Skeletal muscle satellite cell (primary cell): ENCODE results near the gene PITHD1.
"Not testable (repeated sequence)": the region's sequence is repeated elsewhere in the genome, so short reads cannot be mapped to it uniquely, and the experiment has no call there.

Source experiments
- H3K27me3 ChIP-seq: 2 replicates; pipeline ENCODE4 v1.7.0; 2013; ENCODE audit warnings: low read length; ENCODE audit not compliant: control insufficient read depth, insufficient read depth
- H3K36me3 ChIP-seq: 2 replicates; pipeline ENCODE4 v1.7.0; 2013; ENCODE audit warnings: mild to moderate bottlenecking, control low read depth, low read length; ENCODE audit not compliant: insufficient read depth
- H3K4me1 ChIP-seq: 2 replicates; pipeline ENCODE4 v1.7.0; 2013; ENCODE audit warnings: low read length; ENCODE audit not compliant: control insufficient read depth, insufficient read depth
- H3K4me2 ChIP-seq: 2 replicates; pipeline ENCODE4 v1.7.0; 2013; ENCODE audit warnings: mild to moderate bottlenecking, low read length
- H3K4me3 ChIP-seq: 2 replicates; pipeline ENCODE4 v1.7.0; 2013; ENCODE audit warnings: low read length
- H3K9ac ChIP-seq: 2 replicates; pipeline ENCODE4 v1.7.0; 2013; ENCODE audit warnings: mild to moderate bottlenecking, low read depth, low read length, moderate library complexity
- H3K9me3 ChIP-seq: replicated peaks from 2 replicates; pipeline ENCODE4 v1.7.0; 2013; ENCODE audit warnings: mild to moderate bottlenecking, control low read depth, low read length

Gene PITHD1

DNA sequence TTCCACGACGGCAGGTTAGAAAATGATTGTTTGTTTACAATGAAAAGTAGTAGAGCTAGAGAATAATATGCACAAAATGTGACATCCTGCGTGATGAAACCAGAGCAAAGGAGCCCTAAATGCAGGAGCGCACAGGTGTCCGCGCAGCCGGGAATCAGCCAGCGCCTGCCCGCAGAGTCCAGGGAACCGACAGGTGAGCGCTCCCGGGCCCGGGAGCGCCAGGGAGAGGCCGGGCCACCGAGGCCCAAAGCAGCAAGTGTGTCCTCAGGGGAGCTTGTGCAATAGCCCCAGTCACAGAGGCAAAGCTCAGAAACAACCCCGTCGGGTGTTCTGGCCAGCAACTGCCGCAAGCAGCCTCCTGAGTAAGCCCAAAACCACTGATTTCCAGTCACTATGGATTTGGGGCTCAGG lies 23.1 kb downstream of the PITHD1 start:
- Histone ChIP-seq H3K9me3 (no peaks in the 10 kb centered on the region), H3K4me1 (peaks cover 20% of the 10 kb centered on the region), H3K4me3 (peak overlapping the region; percentile 96), H3K9ac (peak overlapping the region; percentile 83), H3K4me2 (peak overlapping the region; percentile 97), H3K36me3 (peaks cover 27% of the 10 kb centered on the region), H3K27me3 (no peaks in the 10 kb centered on the region)

DNA sequence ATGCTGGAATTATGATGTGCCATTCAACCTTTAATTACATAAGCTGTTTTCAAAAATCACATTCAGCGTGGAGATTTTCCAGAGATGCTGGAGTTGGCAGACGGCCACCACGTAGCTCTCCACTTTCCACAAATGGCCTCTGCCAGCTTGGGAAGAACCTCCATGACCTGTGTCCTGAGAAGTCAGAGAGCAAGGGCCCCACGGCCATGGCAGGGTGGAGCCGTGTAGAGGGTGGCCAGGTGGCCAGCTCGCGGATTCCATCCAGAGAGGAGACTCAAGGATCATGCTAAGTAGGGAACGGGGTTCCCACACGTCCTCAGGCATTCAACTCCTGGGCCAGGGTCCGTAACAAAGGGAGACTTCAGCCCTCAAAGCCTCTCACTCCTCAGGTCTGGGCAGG lies 23.7 kb downstream of the PITHD1 start:
- Histone ChIP-seq H3K27me3 (no peaks in the 10 kb centered on the region), H3K4me1 (peaks cover 20% of the 10 kb centered on the region), H3K4me3 (no peak overlapping the region), H3K4me2 (no peak overlapping the region), H3K36me3 (peaks cover 22% of the 10 kb centered on the region), H3K9me3 (no peaks in the 10 kb centered on the region), H3K9ac (no peak overlapping the region)

DNA sequence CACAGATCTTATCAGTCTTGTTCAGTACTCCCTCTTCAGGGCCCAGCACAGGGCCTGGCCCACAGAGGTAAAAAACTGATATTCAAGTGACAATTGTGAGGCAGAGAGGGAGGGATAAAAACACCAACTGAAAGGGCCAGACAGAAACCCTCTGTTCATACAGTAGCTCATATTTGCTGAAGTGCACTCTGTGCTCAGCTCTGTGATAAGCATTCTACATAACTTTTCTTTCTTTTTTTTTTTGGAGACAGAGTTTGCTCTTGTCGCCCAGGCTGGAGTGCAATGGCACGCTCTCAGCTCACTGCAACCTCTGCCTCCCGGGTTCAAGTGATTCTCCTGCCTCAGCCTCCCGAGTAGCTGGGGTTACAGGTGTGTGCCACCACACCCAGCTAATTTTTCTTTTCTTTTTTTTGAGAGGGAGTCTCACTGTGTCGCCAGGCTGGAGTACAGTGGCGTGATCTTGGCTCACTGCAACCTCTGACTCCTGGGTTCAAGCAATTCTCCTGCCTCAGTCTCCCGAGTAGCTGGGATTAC lies 24.7 kb downstream of the PITHD1 start:
- peaks cover 20% of the 10 kb centered on the region for H3K4me1 ChIP-seq
- peaks cover 25% of the 10 kb centered on the region for H3K36me3 ChIP-seq
- not testable (repeated sequence) for H3K9ac ChIP-seq, H3K9me3 ChIP-seq, H3K4me3 ChIP-seq, H3K4me2 ChIP-seq, H3K27me3 ChIP-seq

DNA sequence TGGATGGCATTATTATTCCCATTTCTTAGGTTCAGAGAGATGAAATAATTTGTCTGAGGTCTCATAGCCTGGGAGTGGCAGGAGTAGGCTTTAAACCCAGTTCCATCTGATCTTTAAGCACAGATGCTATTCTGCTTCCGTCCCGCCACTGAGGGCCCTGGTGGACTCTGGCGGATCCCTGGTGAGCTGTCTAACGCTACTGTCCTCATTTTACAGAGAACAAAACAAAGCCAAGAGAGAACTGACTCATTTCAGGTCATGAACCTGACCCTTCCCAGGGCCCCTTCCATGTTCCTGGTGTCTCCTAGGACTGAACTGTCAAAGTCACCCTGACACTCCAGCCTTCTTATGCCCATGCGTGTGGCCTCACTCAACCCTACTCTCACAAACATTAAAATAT lies 25.5 kb downstream of the PITHD1 start:
- H3K9ac ChIP-seq = no peak overlapping the region
- H3K4me1 ChIP-seq = peaks cover 19% of the 10 kb centered on the region
- no peaks in the 10 kb centered on the region for H3K9me3 ChIP-seq
- no peaks in the 10 kb centered on the region for H3K27me3 ChIP-seq
- H3K4me3 ChIP-seq = no peak overlapping the region
- H3K4me2 ChIP-seq = no peak overlapping the region
- peaks cover 21% of the 10 kb centered on the region for H3K36me3 ChIP-seq

DNA sequence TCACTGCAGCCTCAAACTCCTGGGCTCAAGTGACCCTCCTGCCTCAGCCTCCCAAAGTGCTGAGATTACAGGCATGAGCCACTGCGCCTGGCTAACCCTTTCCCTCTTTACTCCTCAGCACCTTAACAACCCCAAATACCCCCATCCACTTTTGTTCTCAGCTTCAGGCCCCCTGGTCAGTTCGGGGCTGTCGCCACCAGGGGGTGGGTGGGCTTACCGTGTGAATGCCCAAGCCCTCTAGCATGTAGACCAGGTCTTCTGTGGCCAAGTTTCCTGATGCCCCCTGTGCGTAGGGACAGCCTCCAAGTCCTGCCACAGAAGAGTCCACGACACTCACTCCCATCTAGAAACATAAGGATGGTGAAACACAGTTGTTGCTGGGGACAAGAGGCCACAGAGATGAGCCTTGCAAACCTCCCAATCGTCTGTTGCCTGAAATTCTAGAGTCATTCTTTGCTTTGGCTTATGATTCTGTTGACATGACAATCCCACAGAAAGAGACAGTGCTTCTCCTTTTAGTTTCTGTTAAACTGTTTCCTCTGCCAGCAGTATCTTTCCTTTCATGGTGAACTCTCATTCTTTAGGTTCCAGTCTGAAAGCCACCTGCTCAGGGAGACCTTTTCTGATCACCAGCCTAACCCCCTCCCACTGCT lies 26.1 kb downstream of the PITHD1 start:
- no peaks in the 10 kb centered on the region for H3K9me3 ChIP-seq
- no peak overlapping the region for H3K4me3 ChIP-seq
- H3K9ac ChIP-seq = no peak overlapping the region
- no peak overlapping the region for H3K4me2 ChIP-seq
- peaks cover 13% of the 10 kb centered on the region for H3K4me1 ChIP-seq
- H3K36me3 ChIP-seq = peaks cover 15% of the 10 kb centered on the region
- H3K27me3 ChIP-seq = no peaks in the 10 kb centered on the region

DNA sequence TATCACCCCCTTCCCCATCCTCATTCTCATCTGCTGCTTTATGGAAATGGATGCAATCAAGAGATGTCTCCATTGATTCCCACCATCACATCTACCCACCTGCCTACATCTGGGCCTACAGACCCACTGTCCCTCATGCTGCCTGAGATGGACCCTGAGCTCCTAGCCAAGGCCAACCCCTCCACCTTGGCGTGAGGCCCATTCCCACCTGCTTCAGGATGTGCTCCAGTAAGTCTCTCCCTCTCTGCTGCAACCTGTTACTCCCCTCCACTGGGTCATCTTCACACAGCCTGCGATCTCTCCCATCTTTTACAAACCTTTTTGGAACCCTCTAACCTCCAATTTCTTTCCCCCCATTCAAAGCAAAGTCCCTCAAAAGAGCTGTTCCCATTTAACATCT lies 26.8 kb downstream of the PITHD1 start:
- Histone ChIP-seq H3K36me3 (peaks cover 15% of the 10 kb centered on the region), H3K9me3 (no peaks in the 10 kb centered on the region), H3K4me2 (no peak overlapping the region), H3K4me1 (peaks cover 6% of the 10 kb centered on the region), H3K27me3 (no peaks in the 10 kb centered on the region), H3K4me3 (no peak overlapping the region), H3K9ac (no peak overlapping the region)

DNA sequence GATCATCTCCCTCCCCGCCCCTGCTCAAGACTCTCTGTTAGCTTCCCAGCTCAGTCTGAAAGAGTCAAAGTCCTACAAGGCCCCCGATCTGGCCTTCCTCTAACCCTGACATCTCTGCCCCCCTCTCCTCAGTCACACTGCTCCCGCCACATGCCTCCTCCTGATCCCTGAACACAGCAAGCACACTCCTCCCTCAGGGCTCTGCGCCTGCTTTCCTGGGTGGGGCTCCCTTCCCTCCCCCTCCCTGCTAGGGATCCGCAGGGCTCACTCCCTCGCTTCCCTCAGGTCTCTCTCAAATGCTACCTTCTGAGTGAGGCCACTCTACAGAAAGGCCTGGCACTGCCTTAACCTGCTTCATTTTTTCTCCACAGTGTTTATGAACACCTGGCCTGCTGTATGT lies 28.1 kb downstream of the PITHD1 start:
- H3K4me3 ChIP-seq = no peak overlapping the region
- no peaks in the 10 kb centered on the region for H3K27me3 ChIP-seq
- peaks cover 23% of the 10 kb centered on the region for H3K36me3 ChIP-seq
- peaks cover 4% of the 10 kb centered on the region for H3K4me1 ChIP-seq
- no peak overlapping the region for H3K4me2 ChIP-seq
- H3K9me3 ChIP-seq = no peaks in the 10 kb centered on the region
- H3K9ac ChIP-seq = no peak overlapping the region

DNA sequence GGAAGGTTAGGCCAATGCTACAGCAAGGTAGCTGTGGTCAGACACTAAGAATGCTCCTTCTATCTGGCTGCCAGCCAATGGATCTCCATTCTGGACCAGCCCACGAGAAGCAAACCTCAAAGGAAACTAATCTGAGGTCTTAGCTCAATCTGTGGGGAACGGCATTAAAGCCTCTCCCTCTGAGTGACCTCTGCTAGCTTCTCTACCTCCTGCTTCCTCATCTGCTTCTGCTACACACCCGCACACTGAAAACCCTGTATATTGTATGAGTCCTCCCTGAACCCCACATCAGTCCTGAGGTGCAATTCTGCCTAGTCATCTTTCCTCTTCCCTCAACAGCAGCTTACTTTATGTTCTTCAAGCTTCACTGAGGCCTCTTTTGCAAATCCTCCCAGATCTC lies 29.2 kb downstream of the PITHD1 start:
- Histone ChIP-seq H3K4me1 (no peaks in the 10 kb centered on the region), H3K4me3 (no peak overlapping the region), H3K9ac (no peak overlapping the region), H3K9me3 (no peaks in the 10 kb centered on the region), H3K4me2 (no peak overlapping the region), H3K27me3 (no peaks in the 10 kb centered on the region), H3K36me3 (peaks cover 26% of the 10 kb centered on the region)

DNA sequence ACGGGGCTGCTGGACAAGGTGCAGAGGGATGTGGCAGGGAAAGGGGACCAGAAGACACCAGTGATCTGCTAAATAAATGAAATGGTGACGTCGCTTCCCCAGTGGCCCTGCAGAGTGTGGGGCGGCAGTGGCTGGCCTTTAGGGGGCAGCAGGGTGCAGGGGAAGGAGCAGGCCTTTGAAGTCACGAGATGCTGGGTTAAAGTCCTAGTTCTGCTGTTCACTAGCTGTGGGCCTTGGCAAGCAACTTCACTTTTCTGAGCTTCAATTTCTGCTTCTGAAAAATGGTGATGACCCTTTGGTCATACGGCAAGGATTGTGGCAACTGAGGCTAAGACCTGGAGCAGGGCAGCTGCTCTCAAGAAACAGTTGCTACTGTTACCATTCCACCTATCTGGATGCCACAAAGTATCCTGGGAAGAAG lies 31.5 kb downstream of the PITHD1 start:
- H3K27me3 ChIP-seq = no peaks in the 10 kb centered on the region
- H3K9ac ChIP-seq = no peak overlapping the region
- peaks cover 34% of the 10 kb centered on the region for H3K36me3 ChIP-seq
- H3K4me2 ChIP-seq = no peak overlapping the region
- no peaks in the 10 kb centered on the region for H3K9me3 ChIP-seq
- H3K4me3 ChIP-seq = no peak overlapping the region
- no peaks in the 10 kb centered on the region for H3K4me1 ChIP-seq

DNA sequence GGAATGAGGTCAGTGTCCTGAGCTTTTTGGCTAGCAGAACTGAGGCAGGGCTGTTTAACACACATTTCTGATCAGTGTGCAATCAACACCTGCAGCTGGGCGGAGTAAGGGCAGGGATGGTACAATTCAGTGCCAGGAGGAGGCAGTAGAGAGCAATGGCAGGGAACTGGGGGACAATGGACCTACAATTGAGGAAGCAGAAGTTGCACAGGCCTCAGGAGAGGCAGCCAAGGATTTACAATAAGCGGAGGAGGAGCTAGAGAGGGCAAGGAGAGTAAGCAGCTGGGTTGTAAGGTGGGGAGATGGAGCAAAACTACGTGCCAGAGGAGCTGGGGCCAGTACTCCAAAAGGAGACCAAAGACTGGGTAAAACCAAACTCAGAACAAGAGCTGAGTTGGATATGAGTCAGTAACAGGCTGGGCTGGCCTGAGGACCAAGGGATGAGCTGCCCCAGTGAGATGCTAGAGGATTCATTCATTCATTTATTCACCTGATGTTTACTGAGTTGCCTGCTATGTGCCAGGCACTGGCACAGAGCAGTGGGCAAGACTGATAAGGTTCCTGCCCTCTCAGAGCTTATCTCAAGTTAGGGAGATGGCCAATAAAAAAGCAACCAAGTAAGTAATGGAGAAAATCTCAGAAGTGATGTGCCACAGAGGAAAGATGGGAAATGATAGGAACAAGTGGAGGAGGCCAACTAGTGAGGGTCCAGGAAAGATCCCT lies 32.8 kb downstream of the PITHD1 start:
- H3K36me3 ChIP-seq = peaks cover 35% of the 10 kb centered on the region
- H3K27me3 ChIP-seq = no peaks in the 10 kb centered on the region
- H3K9ac ChIP-seq = no peak overlapping the region
- H3K4me1 ChIP-seq = no peaks in the 10 kb centered on the region
- H3K9me3 ChIP-seq = no peaks in the 10 kb centered on the region
- no peak overlapping the region for H3K4me2 ChIP-seq
- no peak overlapping the region for H3K4me3 ChIP-seq

DNA sequence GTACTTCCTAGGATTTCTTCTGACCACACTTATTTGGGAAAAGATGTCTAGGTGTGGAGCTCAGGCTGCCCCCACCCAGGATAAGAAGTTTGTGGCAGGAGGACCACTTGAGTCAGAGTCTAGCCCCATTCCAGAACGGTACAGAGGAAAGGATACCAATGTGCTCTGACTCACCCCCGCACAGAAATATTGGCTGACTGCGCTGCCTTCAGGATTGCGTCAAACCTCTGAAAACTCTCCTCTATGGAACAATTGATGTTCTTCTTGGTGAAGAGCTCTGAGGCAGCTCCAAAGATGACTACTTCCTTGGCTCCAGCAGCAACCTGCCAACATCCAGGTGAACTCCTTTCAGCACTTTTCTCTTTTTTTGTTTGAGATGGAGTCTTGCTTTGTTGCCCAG lies 35.8 kb downstream of the PITHD1 start:
- no peak overlapping the region for H3K4me2 ChIP-seq
- H3K9ac ChIP-seq = no peak overlapping the region
- no peaks in the 10 kb centered on the region for H3K4me1 ChIP-seq
- H3K36me3 ChIP-seq = peaks cover 43% of the 10 kb centered on the region
- H3K9me3 ChIP-seq = no peaks in the 10 kb centered on the region
- no peaks in the 10 kb centered on the region for H3K27me3 ChIP-seq
- no peak overlapping the region for H3K4me3 ChIP-seq

DNA sequence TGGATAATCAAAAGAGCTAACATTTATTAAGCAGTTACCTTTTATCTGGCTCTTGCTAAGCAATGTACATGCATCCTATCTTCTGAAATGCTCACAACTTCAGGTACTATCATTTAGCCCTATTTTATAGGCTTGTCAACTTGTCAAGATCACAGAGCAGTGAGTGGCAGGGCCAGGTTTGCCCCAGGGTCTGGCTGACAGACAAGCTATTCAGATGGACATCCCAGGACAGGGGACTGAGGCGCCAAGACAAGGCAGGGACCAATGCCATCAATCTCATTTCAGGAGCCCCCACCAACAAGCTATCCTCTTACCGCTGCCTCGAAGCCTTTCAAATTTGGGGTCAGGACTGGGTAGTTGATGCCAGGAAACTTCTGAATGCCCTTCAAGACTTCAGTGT lies 38.1 kb downstream of the PITHD1 start:
- Histone ChIP-seq H3K27me3 (no peaks in the 10 kb centered on the region), H3K36me3 (peaks cover 34% of the 10 kb centered on the region), H3K4me1 (no peaks in the 10 kb centered on the region), H3K9me3 (no peaks in the 10 kb centered on the region), H3K4me2 (no peak overlapping the region), H3K9ac (no peak overlapping the region), H3K4me3 (no peak overlapping the region)
